Stimulated activated CD8-positive, alpha-beta memory T cell treated with anti-CD3 and anti-CD28 coated beads, Interleukin-15, amount 100 ng/mL, for 48 hours (primary cell): ENCODE measurements around the gene PTPRQ.
"Not testable (repeated sequence)": the region's sequence is repeated elsewhere in the genome, so short reads cannot be mapped to it uniquely, and the experiment has no call there.

Experiments used
- DNase-seq, 2 donors: peaks; one replicate each; pipeline ENCODE4 v3.0.0-alpha.2; 2020; ENCODE audit warnings: low read depth in 2 of 2

Gene PTPRQ, protein sequence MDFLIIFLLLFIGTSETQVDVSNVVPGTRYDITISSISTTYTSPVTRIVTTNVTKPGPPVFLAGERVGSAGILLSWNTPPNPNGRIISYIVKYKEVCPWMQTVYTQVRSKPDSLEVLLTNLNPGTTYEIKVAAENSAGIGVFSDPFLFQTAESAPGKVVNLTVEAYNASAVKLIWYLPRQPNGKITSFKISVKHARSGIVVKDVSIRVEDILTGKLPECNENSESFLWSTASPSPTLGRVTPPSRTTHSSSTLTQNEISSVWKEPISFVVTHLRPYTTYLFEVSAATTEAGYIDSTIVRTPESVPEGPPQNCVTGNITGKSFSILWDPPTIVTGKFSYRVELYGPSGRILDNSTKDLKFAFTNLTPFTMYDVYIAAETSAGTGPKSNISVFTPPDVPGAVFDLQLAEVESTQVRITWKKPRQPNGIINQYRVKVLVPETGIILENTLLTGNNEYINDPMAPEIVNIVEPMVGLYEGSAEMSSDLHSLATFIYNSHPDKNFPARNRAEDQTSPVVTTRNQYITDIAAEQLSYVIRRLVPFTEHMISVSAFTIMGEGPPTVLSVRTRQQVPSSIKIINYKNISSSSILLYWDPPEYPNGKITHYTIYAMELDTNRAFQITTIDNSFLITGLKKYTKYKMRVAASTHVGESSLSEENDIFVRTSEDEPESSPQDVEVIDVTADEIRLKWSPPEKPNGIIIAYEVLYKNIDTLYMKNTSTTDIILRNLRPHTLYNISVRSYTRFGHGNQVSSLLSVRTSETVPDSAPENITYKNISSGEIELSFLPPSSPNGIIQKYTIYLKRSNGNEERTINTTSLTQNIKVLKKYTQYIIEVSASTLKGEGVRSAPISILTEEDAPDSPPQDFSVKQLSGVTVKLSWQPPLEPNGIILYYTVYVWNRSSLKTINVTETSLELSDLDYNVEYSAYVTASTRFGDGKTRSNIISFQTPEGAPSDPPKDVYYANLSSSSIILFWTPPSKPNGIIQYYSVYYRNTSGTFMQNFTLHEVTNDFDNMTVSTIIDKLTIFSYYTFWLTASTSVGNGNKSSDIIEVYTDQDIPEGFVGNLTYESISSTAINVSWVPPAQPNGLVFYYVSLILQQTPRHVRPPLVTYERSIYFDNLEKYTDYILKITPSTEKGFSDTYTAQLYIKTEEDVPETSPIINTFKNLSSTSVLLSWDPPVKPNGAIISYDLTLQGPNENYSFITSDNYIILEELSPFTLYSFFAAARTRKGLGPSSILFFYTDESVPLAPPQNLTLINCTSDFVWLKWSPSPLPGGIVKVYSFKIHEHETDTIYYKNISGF (N-terminal part only)

DNA sequence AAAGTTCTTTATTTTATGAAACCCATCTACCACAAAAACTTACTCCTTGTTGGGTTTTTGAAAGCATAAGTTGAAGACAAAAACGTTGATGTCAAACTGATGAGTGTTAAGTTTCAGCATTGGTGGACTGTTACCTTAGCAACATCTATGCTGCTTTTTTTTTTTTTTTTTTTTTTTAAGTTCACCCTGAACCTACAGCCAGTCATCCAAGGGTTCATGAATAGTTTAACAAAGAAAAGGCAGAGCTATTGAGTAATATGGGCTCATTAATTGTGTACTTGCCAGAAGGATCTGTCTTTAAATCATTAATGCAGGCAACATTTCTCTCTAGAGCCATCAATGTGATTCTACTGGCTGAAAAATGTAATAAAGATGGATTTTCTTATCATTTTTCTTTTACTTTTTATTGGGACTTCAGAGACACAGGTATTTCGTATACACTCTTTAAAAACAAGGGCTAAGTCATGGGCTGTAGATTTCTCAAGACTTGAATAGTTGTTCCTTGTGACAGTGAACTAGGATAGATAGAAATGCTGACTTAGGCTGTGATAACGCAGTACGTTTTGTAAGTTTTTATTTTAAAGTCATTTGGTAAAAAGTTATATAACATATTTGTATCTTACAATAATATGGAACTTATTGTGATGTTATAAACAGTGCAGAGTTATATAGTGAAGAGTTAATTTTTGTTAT lies at the start of gene PTPRQ:
Gene PTPRQ, plus strand, starts transcription at position 262 of the 693 bp plus-strand sequence. Its CDS starts 111 bp downstream, at position 373.
- no peak for DNase-seq

DNA sequence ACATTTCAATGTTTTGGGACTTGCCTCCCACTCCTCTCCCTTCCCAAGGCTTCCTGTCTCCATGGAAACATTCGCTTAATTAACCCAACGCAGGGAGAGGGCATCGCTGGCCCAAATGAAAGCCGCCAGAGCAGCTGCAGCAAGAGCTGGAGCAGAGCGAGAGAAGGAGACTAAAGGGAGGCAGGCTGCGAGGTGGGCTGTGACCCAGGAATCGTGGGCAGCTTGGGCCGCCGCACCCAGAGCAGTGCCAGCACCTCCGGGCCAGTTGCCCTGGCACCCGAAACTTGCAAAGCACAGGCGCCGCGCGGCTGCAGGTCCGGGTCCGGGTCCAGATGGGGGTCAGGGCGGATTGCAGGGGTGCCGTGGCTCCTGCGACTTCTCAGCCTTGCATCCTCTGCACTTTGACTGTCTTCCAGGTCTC lies 43.5 kb upstream of the PTPRQ start:
- DNase-seq = no peak

DNA sequence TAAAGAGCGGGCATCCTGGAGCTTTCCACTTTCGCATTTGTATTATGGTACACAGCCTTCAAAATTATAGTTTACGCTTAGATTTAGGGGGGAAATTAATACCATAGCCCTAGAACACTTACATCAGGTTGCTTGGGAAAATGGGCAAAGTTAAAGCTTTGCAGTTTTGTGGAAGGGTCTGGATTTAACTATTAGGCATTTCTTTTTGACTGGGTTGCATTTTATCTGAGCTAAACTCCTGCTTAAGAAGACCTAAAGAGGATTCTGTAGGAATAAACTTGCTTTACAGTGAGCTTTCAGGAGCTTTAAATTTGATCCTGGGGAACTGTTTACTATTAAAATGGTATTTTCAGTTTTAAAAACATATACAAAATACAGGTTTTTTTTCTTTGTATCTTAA lies 42.8 kb upstream of the PTPRQ start:
- no peak for DNase-seq

DNA sequence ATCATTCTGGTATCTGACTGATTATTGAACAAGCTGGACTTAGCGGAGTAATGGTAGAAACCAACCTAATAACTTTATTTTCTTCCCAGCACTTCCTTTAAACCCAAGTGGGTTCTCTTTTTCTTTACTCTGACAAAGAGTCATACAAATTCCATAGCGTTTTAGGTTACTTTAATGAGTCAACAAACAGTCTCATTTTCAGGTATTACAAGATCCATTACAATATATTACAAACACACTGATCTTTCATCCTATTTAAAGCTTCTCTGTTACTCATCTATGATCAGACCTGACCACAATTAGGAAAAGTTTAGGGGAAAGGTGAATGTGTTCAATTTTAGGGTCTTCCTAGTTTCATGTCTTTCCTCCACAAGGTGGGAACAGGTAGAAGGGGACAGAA lies 39.4 kb upstream of the PTPRQ start:
- DNase-seq = no peak

DNA sequence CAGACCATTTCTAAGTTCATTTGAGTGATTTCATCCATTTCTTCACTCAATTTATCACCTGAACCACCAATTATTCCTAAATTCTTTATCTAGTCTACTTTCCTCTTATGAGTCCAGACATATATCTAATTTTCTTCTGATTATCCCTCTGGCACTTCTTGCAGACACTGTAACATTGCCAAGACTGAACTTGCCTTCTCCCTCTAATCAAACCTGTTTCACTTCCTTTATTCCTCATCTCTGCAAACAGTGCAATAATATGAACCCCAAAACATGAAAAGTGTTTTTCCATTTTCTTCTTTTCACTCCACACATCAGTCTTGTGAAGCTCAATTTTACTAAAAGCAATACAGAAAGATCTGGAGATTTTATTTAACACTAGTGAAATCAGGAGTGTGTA lies 37.8 kb upstream of the PTPRQ start:
- DNase-seq = no peak

DNA sequence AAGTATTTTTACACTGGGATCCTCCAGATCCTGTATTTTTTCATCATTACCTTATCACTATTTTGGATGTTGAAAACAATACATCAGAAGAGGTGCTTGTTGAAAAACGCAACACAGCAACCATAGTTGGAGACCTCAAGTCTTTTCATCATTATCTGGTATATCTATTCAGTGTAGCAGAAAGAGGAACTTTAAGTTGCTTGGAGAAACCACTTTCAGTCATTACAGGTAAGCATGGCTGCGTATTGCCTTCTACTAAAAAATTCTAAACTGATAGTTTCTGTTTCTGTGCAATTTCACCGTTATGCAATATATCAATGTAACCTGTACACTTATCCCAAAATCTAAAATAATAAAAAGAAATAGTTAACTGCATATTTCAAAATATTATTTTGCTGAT lies 32.2 kb upstream of the PTPRQ start:
- DNase-seq = no peak

DNA sequence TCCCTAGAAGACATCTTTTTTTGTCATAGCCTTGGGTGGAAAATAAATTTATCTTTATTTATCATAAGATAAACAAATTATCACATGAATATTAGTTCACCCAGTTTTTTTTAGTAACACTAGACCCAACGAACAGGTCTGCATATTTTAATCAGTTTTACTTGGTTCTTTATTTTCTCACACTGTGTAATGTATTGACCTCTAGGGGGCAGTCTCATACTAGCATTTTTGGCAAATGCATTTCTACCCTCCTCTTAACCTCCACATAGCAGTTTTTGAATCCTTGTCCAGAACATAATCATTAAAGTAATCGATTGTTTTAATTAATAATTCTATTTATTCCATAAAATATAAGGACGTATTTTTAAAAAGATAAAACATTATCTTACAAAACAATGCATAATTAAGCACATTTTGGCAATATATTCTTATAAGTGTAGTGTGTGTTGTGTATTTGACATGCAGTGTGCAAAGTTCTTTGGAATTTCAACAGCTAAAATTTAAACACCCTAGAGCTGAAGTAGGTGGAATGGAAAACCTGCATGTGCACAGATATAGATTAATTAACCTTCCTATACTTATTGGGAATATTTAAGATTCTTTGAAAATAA lies 31.6 kb upstream of the PTPRQ start:
- no peak for DNase-seq

DNA sequence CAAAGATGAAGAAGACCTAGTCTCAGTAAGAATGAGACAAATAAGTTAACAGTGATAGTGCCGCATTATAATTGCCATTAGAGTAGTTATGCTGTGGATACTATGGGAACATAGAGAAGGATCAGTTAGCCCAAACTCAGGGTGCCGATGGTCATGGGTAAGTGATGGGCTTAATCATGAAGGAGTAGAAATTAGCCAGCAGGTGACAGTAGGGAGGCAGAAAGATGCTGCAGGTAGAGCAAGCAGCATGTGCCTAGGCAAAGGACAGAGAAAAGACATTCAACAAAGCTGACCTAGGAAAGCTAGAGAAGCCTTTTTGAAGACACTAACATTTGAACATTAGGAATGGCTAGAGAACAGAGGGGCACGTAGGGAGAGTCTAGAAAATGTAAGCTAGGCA lies 30.6 kb upstream of the PTPRQ start:
- DNase-seq = no peak

DNA sequence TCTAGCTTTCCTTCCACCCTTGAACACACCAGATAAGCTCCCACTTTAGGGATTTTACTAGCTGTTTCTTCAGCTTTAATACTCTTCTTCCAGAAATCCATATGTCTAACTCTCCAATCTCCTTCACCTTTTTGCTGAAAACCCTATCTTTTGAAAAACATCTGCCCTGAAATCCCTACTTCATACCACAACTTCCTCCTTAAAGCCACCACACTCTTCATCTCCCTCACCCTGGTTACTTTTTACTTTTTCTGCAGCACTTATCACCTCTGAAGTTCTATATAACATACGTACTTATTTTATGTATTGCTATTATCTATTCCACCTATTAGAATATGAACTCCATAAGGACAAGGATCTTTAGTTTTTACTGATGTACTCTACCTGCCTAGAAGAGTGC lies 28.6 kb upstream of the PTPRQ start:
- no peak for DNase-seq

DNA sequence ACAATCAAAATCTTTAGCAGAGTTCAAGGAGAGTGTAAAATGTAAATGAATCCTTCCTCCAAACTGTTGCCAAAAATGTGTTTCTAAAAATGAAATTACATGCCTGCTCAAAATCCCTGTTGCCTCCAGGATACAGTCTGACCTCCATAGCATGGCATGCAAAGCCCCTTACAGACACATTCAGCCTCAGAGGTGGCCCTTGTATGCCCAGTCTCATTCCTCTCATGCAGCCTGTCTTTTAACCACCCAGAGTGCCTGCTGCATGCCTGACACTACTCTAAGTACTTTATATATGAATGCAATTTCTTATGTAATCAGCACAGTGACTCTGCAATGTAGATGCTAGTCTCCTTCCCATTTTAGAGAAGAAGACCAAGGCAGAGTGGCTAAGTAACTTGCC lies 24.4 kb upstream of the PTPRQ start:
- no peak for DNase-seq

DNA sequence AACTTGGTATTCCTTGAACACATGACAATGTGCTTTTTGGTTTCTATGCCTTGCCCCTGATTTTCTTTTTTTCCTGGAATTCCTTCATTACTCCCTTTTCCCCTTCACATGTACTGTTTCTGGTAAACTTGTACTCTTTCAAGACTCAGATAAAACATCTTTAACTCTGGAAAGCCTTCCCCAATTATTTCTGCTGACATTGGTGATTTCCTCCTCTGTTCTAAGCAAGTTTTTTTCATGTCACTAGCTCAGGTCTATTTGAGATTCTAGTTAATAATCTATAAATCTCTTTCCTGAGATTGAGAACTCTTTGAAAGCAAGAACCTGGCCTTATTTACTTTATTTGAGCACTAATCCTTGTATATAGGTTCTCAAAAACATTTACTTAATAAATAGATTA lies 24.0 kb upstream of the PTPRQ start:
- DNase-seq = no peak

DNA sequence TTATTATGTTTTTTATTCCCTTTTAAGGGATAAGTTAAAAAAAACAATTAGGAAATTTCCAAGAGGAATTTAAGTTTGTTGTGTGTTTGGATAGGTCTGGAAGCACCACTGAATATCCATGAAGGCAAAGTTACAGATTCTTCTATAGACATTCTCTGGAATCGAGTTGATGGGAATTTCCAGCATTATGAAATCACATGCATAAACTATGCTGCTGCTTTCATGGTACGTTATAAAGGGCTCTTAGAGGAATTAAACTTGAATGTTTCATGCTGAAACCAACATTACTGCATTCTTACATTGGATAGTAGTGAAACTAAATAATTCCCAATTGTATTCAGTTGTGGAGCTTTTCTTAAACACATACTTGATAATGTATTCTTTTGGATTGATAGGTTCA lies 21.5 kb upstream of the PTPRQ start:
- no peak for DNase-seq

DNA sequence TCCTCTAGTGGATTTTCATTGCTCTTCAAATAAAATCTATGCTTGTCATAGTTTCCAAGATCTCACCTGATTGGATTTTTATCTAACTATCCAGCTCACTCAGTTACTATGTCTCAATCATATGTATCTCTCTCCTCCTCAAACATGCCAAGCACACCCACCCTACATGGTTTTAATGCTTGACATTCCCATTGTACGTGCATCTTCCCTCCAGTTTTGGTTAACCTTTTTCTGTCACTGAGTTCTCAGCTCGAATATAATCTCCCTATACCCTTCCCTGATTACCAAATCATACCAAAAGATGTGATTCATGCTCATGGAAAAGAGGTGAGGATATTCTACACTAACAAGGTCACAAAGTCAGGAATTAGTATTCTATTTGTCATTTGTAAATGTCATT lies 12.0 kb upstream of the PTPRQ start:
- no peak for DNase-seq

DNA sequence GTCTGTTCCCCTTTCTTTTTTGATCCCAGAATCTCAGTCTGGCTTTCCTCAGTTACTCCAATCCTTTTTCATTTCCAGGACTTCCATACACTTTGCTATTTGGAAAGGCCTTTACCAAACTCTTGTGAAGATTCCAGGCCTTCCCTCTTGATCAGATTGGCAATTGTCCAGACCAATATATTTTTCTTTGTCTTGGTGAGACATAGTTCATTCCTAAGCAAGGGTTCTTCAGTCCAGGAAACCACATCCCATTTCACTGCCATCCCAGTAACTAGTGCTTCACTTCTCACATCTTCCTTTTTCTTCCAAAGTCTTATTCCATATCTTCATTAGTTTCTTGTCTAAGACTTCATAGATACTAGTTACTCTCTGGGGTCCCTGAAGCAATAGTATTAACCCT lies 2.1 kb upstream of the PTPRQ start:
- no peak for DNase-seq

DNA sequence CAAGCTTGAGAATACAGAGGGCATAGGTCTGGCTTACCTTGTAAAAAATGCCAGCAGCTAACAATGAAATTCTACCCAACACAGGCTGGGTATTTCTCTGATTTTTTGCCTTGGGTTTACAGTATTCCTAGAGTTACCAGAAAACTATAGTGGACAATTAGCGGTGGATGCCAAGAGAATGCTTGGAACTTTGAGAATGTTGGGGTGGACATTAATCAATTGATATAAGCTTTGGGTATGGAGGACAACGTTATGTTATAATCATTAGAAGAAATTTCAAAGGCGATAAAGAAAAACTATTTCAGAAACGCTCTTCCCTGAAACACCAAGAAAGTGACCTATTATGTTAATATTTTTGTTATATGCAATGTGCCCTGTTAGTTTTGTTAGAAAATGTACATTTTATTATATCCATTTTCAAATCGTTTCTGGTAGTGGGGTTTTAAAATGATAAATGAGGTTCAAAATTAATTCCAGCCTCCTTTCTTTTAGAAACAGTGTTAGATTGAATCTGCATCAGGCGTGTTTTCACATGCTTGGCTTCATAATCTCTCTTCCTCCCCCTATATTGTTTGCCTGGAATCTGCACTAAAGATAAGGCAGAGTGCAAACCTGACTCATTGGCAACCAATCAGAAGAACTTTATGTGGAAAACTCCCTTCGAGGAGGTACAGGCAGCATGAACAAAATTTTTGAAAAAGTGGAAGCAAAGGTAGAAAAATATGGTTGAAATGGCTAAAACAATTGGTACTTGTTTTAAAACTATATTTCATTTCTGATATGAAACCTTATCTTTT lies 1.4 kb upstream of the PTPRQ start:
- no peak for DNase-seq

DNA sequence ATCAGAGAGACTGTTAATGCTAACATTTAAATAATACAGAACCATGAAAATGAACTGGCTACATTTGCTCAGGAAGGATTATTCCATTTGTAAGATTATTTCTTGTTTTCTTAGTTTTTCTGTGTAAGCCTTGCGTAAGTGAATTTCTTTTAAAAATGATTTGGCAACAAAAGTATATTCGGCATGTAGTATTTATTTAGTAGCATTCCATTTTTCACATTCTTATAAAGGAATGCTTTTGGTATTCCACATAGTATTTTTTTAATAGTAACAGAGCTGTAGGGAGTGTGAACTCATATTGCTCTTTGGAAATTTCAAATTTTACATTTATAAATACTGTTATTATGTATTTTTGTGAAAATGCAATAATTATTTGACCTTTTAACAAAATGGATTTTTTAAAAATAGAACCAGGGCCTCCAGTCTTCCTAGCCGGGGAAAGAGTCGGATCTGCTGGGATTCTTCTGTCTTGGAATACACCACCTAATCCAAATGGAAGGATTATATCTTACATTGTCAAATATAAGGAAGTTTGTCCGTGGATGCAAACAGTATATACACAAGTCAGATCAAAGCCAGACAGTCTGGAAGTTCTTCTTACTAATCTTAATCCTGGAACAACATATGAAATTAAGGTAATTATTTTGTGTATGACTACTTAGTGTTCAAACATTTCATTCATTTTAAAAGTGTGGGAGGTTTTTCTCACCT lies 1.2 kb downstream of the PTPRQ start:
- no peak for DNase-seq

DNA sequence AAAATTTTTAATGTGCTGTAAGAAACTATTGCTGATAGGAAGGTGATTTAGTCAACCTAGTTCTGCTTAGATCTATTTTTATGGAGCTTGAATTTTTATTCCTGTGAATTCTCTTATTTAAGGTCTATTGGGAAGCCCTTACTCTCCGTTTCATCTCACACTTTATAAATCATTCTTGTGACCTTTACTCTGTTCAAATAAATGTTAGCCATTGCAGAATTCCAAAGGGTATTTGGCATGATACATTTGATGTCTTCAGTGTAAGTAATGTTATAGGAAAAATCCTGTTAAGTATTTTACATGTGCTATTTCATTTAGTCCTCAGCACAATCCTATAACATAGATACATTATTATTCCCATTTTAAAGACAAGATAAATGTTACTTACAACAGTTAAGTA lies 12.5 kb downstream of the PTPRQ start:
- no peak for DNase-seq

DNA sequence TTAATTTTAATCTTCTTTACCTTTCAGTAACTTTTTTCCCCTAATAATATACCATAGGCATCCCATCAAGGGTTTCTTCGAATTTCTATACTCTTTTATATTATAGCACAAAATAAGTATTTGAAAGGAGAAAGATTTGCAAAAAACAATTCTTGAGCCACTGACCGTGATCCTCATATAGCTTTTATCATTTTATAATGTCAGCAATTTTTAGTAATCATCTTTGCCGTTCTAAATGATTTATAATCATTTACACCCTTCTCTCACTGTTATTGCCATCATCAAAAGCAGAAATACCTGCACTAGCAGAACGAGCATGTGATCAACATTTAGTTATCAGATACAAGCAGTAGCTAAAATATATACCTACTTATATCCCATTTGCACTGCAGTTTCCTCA lies 16.9 kb downstream of the PTPRQ start:
- no peak for DNase-seq

DNA sequence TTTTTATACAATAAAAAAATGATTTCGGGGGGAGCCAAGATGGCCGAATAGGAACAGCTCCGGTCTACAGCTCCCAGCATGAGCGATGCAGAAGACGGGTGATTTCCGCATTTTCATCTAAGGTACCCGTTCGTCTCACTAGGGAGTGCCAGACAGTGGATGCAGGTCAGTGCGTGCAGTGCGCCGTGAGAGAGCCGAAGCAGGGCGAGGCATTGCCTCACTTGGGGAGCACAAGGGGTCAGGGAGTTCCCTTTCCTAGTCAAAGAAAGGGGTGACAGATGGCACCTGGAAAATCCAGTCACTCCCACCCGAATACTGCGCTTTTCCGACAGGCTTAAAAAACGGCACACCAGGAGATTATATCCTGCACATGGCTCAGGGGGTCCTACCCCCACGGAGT lies 17.8 kb downstream of the PTPRQ start:
- not testable (repeated sequence) for DNase-seq

DNA sequence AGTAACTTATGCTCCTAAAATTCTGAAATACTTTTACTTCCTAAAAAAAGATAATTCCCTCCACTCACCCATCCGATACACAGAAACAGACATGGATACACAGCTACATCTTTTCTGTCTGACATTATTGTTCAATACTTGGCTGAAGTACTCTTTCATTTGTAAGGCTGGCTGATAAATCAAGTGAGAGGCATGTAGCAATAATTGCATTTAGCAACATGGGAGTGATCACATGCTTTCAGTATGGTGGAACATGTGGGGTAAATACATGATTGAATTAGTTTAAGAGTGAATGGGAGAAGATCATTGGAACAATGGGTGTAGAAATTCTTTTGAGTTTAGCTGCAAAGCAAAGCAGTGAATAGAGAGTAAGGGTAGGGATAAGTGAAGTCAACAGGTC lies 25.6 kb downstream of the PTPRQ start:
- no peak for DNase-seq
